Measurements from ENCODE around the gene ELOB.

ELOB gene

GRCh38 chr16:2811703-2812471 is 34.8 kb upstream of the ELOB start:
- no peak for TF ChIP-seq CTCF (IDR thresholded peaks at IDR 0.05; ENCODE audit: control insufficient read depth, insufficient read depth, low read depth, low read length, missing control alignments)
- DNase-seq (ENCODE audit: low read depth): no peak
- H3K4me3 ChIP-seq (ENCODE audit: control insufficient read depth, low read depth, low read length): no peak overlapping the region

GRCh38 chr16:2810651-2811050 is 33.6 kb upstream of the ELOB start:
- no peak for DNase-seq (ENCODE audit: low read depth)
- no peak for TF ChIP-seq CTCF (IDR thresholded peaks at IDR 0.05; ENCODE audit: control insufficient read depth, insufficient read depth, low read depth, low read length, missing control alignments)
- no peak overlapping the region for H3K4me3 ChIP-seq (ENCODE audit: control insufficient read depth, low read depth, low read length)

GRCh38 chr16:2809149-2809760 is 32.2 kb upstream of the ELOB start:
- no peak for TF ChIP-seq CTCF (IDR thresholded peaks at IDR 0.05; ENCODE audit: control insufficient read depth, insufficient read depth, low read depth, low read length, missing control alignments)
- DNase-seq (ENCODE audit: low read depth): no peak

GRCh38 chr16:2808181-2808580 is 31.1 kb upstream of the ELOB start:
- TF ChIP-seq CTCF (IDR thresholded peaks at IDR 0.05; ENCODE audit: control insufficient read depth, insufficient read depth, low read depth, low read length, missing control alignments): no peak
- H3K4me3 ChIP-seq (ENCODE audit: control insufficient read depth, low read depth, low read length): no peak overlapping the region
- DNase-seq (ENCODE audit: low read depth): no peak

More at GRCh38 chr16:2809149-2809760, 32.2 kb upstream of the ELOB start:
- no peak overlapping the region for H3K4me3 ChIP-seq (ENCODE audit: control insufficient read depth, low read depth, low read length)

- no peak overlapping the region for H3K4me3 ChIP-seq (ENCODE audit: control insufficient read depth, low read depth, low read length)
- no peak for DNase-seq (ENCODE audit: low read depth)
- TF ChIP-seq CTCF (IDR thresholded peaks at IDR 0.05; ENCODE audit: control insufficient read depth, insufficient read depth, low read depth, low read length, missing control alignments): no peak
Measured at GRCh38 chr16:2806286-2806685, 29.2 kb upstream of the ELOB start.

GRCh38 chr16:2804728-2805127 is 27.6 kb upstream of the ELOB start:
- DNase-seq (ENCODE audit: low read depth): no peak
- no peak overlapping the region for H3K4me3 ChIP-seq (ENCODE audit: control insufficient read depth, low read depth, low read length)
- no peak for TF ChIP-seq CTCF (IDR thresholded peaks at IDR 0.05; ENCODE audit: control insufficient read depth, insufficient read depth, low read depth, low read length, missing control alignments)

Measured in AG09309 (cell line).